NCI-H446 treated with DMSO at 0.1 percent for 48 hours (cell line): Measurements from ENCODE around the gene TBC1D5.
"Not testable (repeated sequence)": the region's sequence is repeated elsewhere in the genome, so short reads cannot be mapped to it uniquely, and the experiment has no call there.

Experiments used
- DNase-seq: peaks from one replicate; lab custom pipeline; 2025; lab: John Stamatoyannopoulos, UW

The TBC1D5 gene

DNA sequence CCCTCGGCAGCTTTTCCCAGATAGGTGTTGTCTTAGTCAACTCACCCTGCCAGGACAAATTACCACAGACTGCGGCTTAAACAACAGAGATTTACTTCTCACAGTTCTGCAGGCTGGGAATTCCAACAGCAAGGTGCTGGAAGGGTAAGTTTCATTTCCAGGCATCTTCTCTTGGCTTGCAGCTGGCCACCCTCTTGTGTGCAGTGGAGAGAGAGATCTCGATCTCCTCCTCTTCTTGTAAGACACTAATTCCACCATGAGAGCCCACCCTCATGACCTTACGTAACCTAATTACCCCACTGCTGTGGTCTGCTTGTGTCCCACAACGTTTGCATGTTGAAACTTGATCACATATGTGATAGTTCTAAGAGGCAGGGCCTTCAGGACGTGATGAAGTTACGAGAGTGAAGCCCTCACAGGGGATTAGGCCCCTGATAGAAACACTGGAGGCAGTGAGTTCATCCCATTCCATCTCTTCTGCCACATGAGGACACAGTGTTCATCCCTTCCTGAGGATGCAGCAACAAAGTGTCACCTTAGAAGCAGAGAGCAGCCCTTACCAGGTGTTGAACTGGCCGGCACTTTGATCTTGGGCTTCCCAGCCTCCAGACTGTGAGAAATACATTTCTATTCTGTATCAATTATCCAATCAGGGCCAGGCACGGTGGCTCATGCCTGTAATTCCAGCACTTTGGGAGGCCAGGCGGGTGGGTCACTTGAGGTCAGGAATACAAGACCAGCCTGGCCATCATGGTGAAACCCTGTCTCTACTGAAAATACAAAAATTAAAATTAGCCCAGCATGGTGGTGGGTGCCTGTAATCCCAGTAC is 609.9 kb downstream of the TBC1D5 start:
- DNase-seq, result no peak

DNA sequence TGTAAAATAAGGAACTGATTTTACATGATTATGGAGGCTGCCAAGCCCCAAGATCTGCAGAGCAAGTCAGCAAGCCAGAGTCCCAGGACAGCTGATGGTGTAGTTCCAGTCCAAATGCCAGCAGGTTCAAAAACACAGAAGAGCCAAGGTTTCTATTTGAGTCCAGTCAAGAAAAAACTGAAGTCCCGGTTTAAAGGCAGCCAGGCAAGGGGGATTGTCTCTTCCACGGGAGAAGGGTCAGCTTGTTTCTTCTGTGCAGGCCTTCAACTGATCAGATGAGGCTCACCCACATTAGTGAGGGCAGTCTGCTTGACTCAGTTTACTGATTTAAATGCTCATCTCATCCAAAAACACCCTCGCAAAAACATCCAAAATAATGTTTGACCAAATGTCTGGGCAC is 611.5 kb downstream of the TBC1D5 start:
- no peak for DNase-seq

DNA sequence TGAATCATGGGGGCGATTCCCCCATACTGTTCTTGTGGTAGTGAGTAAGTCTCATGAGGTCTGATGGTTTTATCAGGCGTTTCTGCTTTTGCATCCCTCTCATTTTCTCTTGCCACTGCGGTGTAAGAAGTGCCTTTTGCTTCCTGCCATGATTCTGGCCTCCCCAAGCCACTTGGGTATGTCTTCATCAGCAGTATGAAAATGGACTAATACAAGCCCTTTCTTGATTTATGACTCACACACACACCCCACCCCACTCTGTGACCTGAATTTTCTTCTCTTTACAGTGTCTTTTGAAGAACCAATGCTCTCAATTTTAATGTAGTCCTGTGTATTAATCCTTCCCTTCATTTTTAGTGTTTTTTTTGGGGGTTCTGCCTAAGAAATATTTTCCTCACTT is 612.9 kb downstream of the TBC1D5 start:
- no peak for DNase-seq

DNA sequence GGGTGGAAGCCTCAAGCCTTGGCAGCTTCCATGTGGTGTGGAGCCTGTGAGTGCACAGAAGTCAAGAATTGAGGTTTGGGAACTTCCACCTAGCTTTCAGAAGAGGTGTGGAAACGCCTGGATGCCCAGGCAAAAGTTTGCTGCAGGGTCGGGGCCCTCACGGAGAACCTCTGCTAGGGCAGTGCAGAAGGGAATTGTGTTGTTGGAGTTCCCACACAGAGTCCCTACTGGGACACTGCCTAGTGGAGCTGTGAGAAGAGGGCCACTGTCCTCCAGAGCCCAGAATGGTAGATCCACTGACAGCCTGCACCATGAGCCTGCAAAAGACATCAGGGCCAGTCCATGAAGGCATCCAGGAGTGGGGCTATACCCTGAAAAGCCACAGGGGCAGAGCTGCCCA is 613.8 kb downstream of the TBC1D5 start:
- DNase-seq, result not testable (repeated sequence)

DNA sequence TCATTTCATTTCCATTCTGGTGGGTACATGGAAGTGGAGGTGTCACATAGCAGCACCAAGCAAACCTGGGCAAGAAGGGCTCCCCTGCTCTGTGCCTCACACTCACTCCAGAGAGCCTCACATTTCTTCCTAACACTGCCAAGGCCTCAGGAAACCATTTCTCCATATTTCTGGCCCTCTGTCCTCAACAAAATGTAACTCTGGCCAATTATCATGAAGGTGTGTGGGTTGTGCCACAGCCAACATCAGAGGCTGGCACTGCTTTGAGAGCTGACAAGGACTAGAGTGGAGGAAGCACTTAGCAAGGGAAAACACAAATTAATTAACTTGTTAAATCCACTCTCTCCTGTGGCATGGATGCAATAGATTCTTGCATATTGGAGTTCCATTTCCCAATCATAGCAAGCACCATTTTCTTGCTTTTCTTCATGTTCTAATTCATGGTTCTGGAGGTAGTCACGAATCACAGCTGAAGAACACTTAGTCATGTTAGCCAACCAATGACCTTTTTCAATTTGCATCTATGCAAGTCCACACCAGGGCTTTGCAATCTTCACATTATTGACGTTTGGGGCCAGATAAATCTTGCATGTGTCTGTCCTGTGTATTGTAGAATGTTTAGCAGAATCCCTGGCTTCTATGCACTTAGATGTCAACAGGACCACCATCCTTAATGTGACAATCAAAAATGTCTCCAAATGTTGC is 616.5 kb downstream of the TBC1D5 start:
- no peak for DNase-seq

DNA sequence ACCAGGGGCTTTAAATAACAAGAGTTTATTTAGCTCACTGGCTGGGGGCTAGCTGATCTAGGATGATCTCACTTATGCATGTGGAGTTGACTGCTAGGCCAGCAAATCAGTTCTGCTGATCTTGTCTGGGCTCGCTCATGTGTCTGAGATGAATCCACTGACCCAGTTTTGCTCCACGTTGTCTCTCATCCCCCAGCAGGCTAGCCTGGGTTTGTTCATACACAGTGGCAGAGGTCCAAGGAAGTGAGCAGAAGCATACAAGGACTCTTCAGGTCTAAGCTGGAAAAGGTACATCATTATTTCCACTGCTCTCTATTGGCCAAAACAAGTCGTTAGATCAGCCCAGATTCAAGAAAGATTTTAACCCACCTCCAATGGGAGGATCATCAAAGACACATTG is 619.7 kb downstream of the TBC1D5 start:
- DNase-seq, result no peak

DNA sequence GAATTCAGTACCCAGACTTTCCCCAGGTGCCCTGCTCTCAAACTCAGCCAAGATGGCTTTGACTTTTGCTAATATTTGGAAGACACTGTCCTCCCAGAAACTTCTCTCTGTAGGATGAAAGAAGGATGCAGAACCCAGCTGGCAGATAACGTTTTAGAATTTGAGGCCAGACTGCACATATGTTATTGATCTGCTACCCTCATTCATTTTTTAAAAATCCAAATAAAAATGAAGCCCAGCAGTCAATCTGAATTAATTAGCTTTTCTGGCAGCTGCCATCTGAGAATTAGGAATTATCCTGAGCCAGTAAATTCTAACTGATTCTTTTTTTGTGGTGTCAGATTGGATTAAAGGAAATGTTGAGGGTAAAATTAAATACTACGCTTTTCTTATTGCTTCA is 621.1 kb downstream of the TBC1D5 start:
- DNase-seq, result no peak

DNA sequence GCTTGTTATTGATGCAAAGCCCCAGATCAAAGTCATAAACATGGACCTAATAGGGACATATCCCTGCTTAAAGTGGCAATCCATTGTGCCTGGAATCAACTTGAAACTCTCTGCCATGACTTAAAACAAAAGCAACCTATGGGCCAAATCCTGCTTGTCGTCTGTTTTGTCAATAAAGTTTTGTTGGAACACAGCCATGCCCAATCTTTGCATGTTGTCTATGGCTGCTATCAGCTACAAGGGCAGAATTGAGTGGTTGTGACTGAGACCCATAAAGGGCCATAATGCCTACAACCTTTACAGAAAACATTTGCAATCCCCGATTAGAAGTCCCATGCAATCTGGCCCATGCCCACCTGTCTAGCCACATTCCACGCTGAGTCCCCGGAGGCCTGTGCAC is 622.3 kb downstream of the TBC1D5 start:
- no peak for DNase-seq

DNA sequence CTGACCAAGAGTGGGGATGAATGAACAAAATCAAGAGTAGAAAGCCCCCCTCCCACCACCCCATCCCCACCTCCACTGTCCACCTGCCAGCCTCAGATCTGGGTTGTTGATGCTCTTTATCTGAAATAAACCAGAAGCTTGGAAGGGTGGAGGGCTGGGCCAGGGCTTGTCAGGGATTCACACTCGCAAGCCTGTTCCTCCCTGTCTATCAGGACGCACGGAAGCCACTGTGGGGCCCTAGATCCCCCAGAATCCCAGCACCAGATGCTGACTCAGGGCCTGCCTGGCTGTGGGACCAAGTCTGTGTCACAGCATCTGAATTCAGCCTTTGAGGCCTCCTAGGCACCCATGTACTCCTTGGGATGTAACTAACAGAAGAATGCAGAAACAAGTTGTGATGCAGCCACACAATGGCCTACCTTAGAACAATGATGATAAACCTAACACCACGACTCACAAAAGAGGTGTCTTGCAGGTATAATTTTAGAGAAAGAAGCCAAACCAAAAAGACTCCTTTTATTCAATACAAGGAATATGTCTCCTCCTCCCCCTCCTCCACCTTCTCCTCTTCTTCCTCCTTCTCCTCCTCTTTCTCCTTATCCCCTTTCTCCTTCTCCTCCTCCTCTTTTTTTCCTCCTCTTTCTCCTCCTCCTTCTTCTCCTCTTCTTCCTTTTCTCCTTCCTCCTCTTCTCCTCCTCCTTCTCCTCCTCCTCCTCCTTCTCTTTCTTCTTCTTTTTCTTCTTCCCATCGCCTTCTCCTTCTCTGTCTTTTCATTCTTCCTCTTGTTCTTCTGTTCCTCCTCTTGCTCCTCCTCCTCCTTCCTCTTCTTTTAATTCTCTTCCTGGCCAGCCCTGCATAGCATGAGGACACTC is 623.0 kb downstream of the TBC1D5 start:
- DNase-seq, result no peak

DNA sequence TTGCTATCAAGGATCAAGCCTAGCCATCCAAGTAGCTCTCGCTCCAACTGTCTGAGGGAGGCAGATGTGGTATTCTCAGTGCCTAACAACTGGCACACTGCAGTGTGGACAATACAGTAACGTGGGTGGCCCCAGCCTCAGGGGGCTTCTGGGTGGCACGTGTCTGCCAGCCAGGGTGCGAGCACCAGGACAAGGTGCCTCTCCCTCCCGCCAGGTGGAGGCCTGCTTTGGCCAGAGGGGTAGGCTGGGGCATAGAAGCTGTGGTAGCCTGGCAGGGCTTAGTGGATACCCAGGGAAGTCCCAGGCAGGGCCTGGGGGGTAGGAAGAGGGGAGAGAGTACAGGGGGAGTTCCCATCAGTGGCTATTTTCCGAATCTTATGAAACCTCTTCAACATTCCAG is 623.7 kb downstream of the TBC1D5 start:
- no peak for DNase-seq

DNA sequence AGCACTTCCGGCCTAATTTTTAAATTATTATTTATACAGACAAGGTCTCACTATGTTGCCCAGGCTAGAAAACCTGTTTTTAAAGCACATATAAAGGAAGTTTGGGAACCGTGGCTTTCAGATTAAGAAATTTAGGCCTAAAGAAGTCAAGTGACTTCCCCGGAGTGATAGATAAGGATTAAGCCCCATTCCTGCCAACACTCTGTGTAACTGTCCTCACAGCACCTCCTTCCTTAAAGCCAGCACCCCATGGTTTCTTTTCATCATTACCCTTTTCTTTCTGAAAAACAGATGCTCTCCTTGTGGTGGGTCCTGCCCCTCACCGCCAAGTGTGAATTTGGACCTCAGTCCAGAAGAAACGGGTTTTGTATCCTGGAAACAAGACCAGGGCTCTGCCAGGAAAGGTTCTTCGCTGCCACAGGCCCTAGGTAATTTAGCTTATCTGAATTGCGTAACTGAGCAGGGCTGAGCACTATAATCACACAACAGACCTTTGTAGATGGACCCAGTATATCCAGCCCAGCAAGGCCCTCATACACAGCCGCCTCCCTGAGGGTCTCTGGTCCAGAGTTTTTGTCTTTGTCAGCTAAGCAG is 626.3 kb downstream of the TBC1D5 start:
- no peak for DNase-seq

DNA sequence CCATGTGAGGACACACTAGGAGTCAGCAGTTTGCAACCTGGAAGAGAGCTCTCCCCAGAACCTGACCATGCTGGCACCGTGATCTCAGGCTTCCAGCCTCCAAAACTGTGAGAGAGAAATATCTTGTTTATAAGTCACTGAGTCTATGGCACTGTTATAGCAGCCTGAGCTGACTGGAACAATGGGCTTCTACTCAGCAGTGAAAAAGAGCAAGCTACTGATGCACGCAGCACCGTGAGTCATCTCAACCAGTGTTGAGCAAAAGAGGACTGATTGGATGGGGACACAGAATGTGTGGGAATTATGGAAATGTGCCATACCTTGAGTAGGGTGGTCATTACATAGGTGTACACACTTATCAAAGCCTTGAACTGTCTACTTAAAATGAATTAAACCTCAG is 627.2 kb downstream of the TBC1D5 start:
- DNase-seq, result no peak

DNA sequence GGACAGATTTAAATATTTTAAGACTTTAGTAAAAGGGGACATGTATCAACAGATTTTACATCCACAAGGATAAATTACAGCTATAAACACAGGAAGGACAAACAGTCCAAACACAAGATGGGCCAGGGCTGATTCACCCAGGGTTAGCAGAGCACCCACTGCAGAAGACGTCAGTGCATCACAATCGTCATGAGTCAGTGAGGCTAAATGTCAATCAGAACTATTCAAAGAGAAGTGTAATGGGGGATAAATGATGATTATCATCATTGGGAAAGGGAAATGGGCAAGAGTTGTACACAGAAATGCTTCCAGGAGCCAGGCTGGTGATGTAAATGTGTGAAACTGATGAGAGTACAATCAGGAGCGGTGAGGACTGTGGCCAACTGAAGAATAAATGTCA is 630.8 kb downstream of the TBC1D5 start:
- DNase-seq, result no peak

DNA sequence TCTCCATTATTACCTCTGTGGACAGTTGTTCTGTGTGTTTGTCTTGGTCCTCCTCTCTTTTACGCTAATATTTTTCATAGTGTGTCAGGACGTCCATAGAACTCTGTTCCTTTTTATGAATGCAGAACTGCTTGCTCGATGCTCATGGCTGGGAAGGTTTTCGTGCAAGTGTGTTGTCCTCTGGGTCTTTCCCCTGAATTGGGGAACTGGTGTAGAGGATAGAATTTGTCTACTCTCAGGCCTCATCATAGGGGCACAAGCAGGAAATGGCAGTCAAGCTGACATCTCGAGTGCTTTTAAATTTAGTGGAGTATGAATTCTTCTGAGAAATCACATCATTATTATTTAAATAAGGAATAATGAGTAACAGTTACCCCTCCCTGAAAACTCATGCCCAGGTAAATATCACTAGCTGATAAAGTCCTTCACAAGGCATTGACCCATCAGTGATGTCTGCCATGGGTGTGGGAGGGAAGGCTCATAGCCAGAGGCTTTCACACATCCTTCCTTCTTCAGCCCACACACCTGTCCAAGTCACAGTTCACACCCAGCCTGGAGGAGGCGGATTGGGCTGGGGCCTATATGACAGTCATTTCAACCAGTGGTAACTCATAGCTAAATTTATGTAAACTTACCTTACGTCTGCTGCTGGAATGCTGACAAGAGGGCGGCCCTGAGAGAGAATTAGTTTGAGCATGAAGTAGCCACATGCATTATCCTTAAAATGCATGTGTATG is 631.6 kb downstream of the TBC1D5 start:
- no peak for DNase-seq
